ENCODE measurements around the gene TMEM232.

Gene TMEM232

GRCh38 chr5:110383231-110383630 is 343.2 kb downstream of the TMEM232 start:
- no peak for DNase-seq

DNA sequence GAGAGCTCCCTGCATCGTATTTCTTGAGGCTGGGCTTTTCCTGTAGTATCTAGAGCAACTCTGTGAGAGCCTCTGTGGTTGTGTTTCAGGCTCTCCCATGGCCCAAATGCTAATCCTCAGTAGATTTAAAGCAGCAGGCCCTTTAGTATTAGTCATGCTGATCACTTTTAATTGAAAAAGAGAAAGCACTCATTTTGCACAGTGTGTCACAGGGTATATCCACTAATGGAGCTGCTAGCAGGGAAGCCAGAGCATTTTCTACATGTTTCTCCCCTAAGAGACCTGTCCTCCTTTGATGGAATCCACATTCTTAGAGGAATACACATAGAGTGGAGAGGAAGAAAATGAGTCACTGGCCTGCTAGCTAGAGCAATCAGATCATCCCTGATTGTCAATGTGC is 348.5 kb downstream of the TMEM232 start:
- DNase-seq, result no peak

GRCh38 chr5:110377361-110377760 is 349.1 kb downstream of the TMEM232 start:
- no peak for DNase-seq

GRCh38 chr5:110376281-110376951 is 350.1 kb downstream of the TMEM232 start:
- DNase-seq, result no peak

- DNase-seq, result no peak
Measured at GRCh38 chr5:110371725-110372041, 354.8 kb downstream of the TMEM232 start.

- no peak for DNase-seq
Measured at GRCh38 chr5:110371011-110371724, 355.3 kb downstream of the TMEM232 start.

Measured in NCI-H146 (cell line).